ENCODE results near the gene IFNG.
A peak's percentile ranks its signal among the peaks of the same experiment; 100 is the strongest.

Gene IFNG

DNA sequence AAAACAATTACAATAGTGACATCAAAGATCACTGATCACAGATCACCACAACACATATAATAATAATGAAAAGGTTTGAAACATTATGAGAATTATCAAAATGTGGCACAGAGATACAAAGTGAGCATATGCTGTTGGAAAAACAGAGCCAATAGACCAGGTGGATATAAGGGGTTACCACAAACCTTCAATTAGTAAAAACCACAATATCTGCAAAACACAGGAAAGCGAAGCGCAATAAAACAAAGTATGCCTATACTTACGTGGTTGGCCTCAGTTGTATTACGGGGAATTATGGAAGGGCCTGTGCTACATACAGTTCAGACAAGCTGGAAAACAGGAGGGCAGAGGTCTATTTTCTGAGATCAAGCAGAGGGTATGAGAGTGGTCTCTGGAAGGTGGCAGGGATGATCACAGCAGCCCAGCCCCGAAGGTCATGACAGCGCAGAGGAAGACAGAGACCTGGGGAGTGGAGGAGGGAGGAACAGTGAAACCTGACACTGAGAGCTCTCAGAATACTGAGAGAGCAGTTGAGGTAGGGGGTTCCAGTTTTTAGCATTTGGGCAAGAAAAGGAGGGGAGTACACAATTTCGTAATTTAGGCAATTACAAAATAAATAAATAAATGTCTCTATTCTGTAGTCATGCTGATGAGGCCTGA lies 41.3 kb downstream of the IFNG start:
- FAIRE-seq (no peak), DNase-seq (ENCODE audit: insufficient read length, low spot score) (no peak)

DNA sequence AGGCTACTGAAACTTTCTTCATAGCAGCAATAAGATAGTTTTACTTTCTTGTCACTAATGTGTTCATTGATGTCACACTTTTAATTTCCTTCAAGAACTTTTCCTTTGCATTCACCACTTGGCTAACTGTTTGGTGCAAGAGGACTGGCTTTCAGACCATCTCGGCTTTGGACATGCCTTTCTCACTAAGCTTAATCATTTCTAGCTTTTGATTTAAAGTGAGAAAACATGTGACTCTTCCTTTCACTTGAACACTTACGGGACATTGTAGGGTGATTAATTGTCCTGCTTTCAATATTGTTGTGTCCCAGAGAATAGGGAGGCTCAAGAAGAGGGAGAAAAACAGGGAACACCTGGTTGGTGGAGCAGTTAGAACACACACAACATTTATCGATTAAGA lies 41.9 kb downstream of the IFNG start:
- FAIRE-seq (no peak), DNase-seq (ENCODE audit: insufficient read length, low spot score) (no peak)

DNA sequence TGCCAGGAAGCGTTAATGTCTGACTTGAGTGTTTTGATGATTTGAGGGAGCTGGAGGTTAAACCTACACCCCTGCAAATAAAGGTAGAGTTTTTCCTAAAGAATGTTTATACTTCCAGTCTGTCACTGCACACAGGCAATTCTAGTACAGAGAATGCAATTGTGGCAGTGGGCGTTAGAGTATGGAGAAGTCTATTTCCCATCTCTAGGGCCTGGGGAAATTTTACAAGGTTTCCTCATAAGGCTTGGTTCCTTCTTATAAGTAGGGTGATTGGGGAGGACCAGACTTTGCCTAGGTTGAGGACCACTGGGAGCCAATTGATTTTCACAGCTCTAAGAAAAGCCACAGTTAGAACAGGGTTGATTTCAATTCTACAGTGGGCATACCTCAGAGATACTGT lies 44.3 kb downstream of the IFNG start:
- FAIRE-seq (no peak), DNase-seq (ENCODE audit: insufficient read length, low spot score) (no peak)

DNA sequence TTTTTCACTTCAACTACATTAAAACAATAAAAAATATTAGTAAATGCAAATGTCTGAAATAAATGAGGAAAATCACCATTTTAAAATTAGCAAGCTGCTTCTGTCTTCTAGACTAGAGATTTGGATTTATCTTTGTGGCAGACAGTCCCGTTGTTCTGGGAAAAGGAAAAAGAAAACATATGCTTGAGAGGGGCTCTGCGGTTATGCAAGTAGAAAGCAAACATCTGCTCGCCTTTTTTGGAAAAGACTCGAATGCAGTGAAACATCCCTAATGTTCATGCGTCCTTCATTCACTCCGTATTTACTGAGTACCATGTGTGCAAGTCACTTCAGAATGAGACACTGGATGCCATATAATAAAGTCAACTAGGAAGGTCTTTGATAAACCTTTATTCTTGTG lies 44.9 kb downstream of the IFNG start:
- DNase-seq (ENCODE audit: insufficient read length, low spot score) = no peak

DNA sequence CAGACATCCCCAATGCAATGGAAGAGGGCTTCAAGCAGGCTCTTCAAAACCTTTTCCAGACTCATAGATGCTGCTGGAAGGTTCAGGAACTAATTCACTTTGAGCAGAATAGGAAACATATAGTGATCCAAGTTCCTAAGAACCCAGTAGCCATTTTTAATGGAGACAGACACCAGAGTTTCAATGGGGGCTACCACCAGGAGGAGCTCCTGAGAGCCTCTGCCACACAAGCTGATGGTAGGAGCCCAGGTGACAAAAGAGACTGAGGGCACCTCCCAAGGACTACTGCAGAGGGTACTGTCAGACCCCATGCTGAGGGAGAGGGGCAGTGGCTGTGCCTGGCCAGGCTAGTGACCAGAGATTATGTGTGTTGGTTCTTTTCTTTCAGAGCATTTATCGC lies 45.9 kb downstream of the IFNG start:
- no peak for FAIRE-seq
- no peak for DNase-seq (ENCODE audit: insufficient read length, low spot score)

More for the DNA sequence above, 44.9 kb downstream of the IFNG start:
- FAIRE-seq = no peak

DNA sequence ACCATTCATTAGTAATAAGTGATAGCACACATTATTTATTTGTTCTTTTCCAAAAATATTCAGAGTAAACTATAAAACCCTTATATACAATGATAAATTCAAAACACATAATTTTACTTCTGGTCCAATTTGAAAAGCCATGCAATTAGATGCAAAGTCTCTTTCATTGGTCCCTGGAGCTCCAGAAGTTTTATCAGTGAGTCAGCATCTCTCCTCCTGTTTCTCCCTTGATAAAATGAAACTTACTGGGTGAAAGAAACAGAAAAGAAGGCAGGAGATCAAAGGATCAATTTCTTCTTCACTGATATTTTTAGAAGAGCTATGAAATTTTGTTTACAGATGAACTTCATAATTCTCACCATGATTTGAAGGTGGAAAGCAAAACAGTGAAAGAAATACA lies 47.5 kb downstream of the IFNG start:
- no peak for DNase-seq (ENCODE audit: insufficient read length, low spot score)
- FAIRE-seq = no peak

DNA sequence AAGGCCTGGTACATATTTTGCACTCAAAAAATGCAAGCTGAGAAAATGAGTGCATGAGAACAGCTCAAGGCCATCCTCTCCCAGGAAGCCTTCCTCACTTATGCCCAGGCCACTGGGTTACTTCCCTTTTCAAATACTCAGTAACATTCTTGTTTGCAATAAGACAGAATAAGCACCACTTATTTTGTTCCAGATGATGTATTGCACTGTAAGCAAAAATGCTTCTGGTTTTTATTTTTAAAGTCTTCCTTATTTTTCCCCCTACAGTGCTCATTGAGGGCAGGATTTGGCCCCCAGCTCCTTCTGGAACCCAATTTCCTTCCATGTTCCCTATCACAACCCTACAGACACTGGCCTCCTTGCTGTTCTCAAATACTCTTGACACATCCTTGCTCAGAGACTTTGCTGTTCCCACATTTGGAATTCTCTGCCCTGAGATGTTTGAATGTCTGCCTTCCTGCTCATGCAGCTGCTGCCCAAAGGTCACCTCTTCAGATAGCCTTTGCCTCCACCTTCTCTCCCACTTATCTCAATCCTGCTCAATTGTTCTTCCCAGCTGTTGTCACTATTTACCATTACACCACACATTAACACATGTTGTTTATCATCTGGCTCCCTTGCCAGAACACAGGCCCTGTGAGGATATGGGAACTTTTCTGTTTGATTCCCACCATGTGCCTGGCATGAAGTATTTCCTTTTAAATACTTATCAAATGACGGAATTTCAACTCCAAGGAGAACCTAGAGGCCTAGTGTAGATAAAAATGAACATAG lies 49.9 kb downstream of the IFNG start:
- DNase-seq (ENCODE audit: insufficient read length, low spot score) = no peak
- FAIRE-seq = no peak

DNA sequence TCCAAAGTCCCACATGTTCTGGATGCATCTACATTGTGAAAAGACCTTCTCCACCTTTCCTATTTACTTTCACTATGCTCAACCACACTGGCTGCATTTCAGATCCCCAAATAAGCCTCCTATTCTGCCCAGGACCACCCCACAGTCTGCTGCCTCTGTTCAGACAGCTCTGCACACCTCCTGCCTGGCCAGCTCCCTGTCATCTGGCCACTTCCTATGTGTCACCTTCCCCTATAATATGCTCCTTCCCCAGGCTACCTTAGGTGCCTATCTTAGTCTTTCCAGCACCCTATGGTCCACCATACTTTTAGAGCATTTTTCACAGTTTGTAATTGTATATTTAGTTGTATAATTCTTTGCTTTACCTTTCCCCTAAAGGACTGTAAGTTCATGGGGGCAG lies 50.5 kb downstream of the IFNG start:
- FAIRE-seq (no peak), DNase-seq (ENCODE audit: insufficient read length, low spot score) (no peak)

DNA sequence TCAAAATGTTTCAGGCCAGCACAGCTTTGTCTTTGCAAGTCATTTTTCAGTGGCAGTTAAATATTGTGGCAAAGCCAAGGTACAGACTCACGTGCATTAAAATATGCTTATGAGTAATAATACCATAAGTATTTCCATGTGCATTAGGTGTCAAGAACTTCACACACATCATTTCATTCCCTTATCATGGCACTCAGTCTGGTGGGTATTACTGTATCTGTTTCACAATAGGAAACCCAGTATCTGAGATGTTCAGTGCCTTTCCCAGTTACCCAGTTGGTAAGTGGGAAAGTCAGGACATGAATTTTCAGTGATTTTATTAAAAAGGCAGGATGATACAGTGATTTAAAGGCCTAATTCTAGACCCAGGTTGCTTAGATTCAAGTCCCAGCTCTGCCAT lies 52.9 kb downstream of the IFNG start:
- FAIRE-seq (no peak), DNase-seq (ENCODE audit: insufficient read length, low spot score) (no peak)

DNA sequence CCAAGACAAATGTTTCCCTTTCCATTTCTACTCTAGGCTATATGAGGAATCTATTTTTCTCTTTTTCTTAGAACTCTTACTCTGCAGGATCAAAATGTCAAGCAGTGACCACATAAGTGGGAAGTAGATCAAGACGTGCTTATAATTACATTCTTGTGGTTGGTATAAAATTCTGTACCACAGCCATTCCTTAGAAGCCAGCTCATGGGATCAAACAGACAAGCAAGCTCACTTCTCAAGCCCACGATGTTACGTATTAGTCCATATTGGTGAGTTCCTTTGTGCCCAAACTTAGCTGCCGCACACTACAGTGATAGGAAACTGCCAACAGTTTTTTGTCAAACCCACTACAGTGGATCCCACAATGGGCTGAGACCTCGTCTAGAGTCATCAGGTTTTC lies 53.4 kb downstream of the IFNG start:
- peak; percentile 70 for FAIRE-seq
- peak; percentile 45 for DNase-seq (ENCODE audit: insufficient read length, low spot score)

All from HTR-8/SVneo (cell line).